Mucosa of descending colon (tissue), 3 donors: ENCODE results near the gene AP5S1. TPM values are rescaled to one million over a fixed set of nuclear protein-coding genes. Genes with fewer than 3 reads are reported as not detected.
A peak's percentile ranks its signal among the peaks of the same experiment; 100 is the strongest.
"Not testable (repeated sequence)": the region's sequence is repeated elsewhere in the genome, so short reads cannot be mapped to it uniquely, and the experiment has no call there.

Experiments
- ATAC-seq: fragments of 200-7000 bp; cut with Tn5 transposase; one replicate; pipeline ENCODE4 v1.9.1; 2020; ENCODE audit warnings: mild to moderate bottlenecking, moderate library complexity
- DNase-seq, 3 donors: peaks; one replicate each; pipeline ENCODE4 v3.0.0-alpha.2; 2020
- H3K36me3 ChIP-seq: fragments of 200-600 bp; one replicate; pipeline ENCODE4 v1.8.0; 2021; ENCODE audit warnings: low read depth, mild to moderate bottlenecking
- H3K4me1 ChIP-seq: fragments of 200-600 bp; one replicate; pipeline ENCODE4 v1.8.0; 2021; ENCODE audit warnings: low read depth, mild to moderate bottlenecking
- H3K4me3 ChIP-seq: fragments of 200-600 bp; one replicate; pipeline ENCODE4 v1.8.0; 2021; ENCODE audit warnings: mild to moderate bottlenecking
- H3K9me3 ChIP-seq: fragments of 200-600 bp; one replicate; pipeline ENCODE4 v1.8.0; 2021; ENCODE audit warnings: mild to moderate bottlenecking
- intact Hi-C, 2 donors: fragments of 100-400 bp; cut with DNase I in 1 of 2; cut with micrococcal nuclease in 1 of 2; formaldehyde crosslinking; loops; one replicate each; pipeline versions ENCODE4 v1.11.0 to v1.11.1; 2022; cut with DNase I, micrococcal nuclease
- total RNA-seq, 3 donors: library from RNA; stranded (reverse); fragmentation: NEBNext Ultra II Directional in 2 of 3; extraction: Animal tissue kit (Norgen Biotek cat#: 25700) in 2 of 3; gene quantifications; one replicate each; pipeline versions ENCODE4 v1.2.1 to v1.2.4, GENCODE V29; 2021 to 2023
- TF ChIP-seq, protein P1 (sequence below): fragments of 200-600 bp; IDR thresholded peaks from one replicate; pipeline ENCODE4 v1.8.0; 2022; ENCODE audit warnings: antibody characterized with exemption, mild to moderate bottlenecking
- donor health status: DM: no; HTN: no; CAD: no; lungs with moderate emphysema.
- donor health status: DM: no; HTN: no; CAD: no.
- donor health status: DM: no; HTN: yes; CAD: no.

The AP5S1 gene
- total RNA-seq, 3 donors from 2014 or later = 13.0 to 18.6 (median 13.9) TPM

DNA sequence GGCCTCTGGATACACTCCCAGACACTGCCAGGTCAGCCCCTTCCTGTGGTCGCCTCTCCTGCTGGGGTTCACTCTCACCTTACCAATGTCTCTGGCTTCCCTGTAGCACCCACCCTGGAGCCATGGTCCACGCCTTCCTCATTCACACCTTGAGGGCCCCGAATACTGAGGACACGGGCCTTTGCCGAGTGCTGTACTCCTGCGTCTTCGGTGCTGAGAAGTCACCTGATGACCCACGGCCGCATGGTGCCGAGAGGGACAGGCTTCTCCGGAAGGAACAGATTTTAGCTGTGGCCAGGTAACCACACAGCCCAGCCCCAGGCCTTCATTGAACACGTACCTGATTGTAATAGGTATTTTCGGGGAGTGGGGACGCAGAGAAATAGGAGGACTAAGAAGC, 1.6 kb downstream of the AP5S1 start:
- H3K4me1 ChIP-seq = peaks cover 8% of the 10 kb centered on the region
- DNase-seq (peak in 1 of 3 donors; percentile 10), ATAC-seq (no peak)
- H3K9me3 ChIP-seq = no peaks in the 10 kb centered on the region
- no peaks in the 10 kb centered on the region for H3K36me3 ChIP-seq
- intact Hi-C loops = no loop called here
- TF ChIP-seq, protein P1, sequence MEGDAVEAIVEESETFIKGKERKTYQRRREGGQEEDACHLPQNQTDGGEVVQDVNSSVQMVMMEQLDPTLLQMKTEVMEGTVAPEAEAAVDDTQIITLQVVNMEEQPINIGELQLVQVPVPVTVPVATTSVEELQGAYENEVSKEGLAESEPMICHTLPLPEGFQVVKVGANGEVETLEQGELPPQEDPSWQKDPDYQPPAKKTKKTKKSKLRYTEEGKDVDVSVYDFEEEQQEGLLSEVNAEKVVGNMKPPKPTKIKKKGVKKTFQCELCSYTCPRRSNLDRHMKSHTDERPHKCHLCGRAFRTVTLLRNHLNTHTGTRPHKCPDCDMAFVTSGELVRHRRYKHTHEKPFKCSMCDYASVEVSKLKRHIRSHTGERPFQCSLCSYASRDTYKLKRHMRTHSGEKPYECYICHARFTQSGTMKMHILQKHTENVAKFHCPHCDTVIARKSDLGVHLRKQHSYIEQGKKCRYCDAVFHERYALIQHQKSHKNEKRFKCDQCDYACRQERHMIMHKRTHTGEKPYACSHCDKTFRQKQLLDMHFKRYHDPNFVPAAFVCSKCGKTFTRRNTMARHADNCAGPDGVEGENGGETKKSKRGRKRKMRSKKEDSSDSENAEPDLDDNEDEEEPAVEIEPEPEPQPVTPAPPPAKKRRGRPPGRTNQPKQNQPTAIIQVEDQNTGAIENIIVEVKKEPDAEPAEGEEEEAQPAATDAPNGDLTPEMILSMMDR = no peak
- no peak overlapping the region for H3K4me3 ChIP-seq

DNA sequence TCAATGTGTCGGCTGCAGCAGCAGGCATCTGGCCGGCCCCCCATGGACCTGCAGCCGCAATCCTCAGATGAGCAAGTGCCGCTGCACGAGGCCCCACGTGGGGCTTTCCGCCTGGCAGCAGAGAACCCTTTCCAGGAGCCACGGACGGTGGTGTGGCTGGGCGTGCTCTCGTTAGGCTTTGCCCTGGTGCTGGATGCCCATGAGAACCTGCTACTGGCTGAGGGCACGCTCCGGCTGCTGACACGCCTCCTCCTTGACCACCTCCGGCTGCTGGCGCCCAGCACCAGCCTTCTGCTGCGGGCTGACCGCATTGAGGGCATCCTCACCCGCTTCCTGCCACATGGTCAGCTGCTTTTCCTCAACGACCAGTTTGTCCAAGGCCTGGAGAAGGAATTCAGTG, 3.5 kb downstream of the AP5S1 start:
- DNase-seq (no peak), ATAC-seq (no peak)
- intact Hi-C loops = no loop called here
- Histone ChIP-seq H3K9me3 (no peaks in the 10 kb centered on the region), H3K4me3 (no peak overlapping the region), H3K36me3 (no peaks in the 10 kb centered on the region), H3K4me1 (no peaks in the 10 kb centered on the region)
- TF ChIP-seq, protein P1 = no peak

DNA sequence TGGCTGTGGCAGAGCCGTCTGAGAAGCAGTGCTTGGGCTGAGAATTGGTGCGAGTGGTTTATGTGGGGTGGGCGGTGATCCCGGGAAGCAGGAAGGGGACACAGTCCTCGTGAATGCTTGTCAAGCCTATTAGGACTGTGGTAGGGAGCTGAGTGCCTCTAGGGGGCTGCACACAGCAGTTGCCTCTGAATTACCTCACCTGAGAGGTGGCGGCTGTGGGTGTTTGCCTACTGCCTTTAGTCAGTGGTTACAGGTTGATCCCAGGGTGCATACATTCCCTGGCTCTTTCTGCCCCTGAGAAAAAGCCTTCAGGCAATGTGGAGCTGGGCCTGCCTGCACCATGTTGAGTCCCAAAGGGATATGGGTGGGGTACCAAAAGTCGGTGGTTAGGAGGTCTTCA, 5.2 kb downstream of the AP5S1 start:
- H3K9me3 ChIP-seq = no peaks in the 10 kb centered on the region
- DNase-seq = peak in 1 of 3 donors; percentile 16
- TF ChIP-seq, protein P1 = no peak

DNA sequence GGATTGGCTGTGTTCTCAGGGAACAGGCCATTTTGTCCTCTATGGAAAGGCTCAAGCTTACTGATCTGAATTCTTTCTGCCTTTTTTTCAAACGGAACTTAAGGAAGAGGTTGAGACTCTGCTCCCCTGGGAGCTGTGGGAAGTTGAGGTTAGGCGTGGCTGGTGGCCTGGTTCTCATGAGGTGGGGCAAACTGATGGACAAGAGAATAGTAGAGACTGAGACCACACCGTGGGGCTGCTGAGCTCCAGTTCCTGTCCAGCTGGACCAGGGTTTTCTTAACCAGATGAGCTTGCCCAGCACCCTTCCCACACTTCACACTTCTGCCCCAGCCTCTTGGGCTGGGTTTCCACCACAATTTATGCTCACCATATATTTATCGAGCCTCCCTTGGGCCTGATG, 6.1 kb downstream of the AP5S1 start:
- Histone ChIP-seq H3K36me3 (no peaks in the 10 kb centered on the region), H3K4me1 (no peaks in the 10 kb centered on the region), H3K9me3 (no peaks in the 10 kb centered on the region), H3K4me3 (no peak overlapping the region)
- ATAC-seq (no peak), DNase-seq (peak in 1 of 3 donors; percentile 12)
- intact Hi-C loops = no loop called here
- TF ChIP-seq, protein P1 = no peak

More for the DNA sequence above, 5.2 kb downstream of the AP5S1 start:
- intact Hi-C loops = no loop called here
- ATAC-seq = no peak
- Histone ChIP-seq H3K36me3 (no peaks in the 10 kb centered on the region), H3K4me1 (no peaks in the 10 kb centered on the region), H3K4me3 (no peak overlapping the region)

DNA sequence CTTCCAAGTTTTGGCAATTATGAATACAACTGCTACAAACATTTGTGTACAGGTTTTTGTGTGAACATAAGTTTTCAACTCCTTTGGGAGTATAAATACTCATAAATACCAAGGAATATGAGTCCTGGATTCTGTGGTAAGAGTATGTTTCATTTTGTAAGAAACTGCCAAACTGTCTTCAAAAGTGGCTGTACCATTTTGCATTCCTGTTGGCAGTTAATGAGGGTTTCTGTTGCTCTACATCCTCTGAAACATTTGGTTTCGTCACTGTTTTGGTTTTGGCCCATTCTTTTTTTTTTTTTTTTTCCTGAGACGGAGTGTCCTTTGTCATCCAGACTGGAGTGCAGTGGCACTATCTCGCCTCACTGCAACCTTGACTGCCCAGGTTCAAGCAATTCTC, 8.5 kb downstream of the AP5S1 start:
- TF ChIP-seq, protein P1 = no peak
- DNase-seq = no peak
- ATAC-seq = no peak
- no peaks in the 10 kb centered on the region for H3K4me1 ChIP-seq
- intact Hi-C loops = no loop called here
- H3K4me3 ChIP-seq = no peak overlapping the region
- no peaks in the 10 kb centered on the region for H3K9me3 ChIP-seq
- no peaks in the 10 kb centered on the region for H3K36me3 ChIP-seq

DNA sequence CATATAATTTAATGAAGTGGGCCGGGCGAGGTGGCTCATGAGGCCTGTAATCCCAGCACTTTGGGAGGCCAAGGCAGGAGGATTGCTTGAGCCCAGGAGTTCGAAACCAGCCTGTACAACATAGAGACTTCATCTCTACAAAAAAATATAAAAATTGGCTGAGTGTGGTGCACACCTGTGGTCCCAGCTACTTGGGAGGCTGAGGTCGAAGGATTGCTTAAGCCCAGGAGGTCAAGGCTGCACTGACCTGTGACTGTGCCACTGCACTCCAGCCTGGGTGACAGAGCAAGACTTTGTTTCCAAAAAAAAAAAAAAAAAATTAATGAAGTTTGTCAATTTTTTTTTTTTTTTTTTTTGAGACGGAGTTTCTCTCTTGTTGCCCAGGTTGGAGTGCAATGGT, 9.5 kb downstream of the AP5S1 start:
- H3K9me3 ChIP-seq, ATAC-seq, H3K4me3 ChIP-seq, H3K4me1 ChIP-seq, H3K36me3 ChIP-seq, intact Hi-C loops: not testable (repeated sequence)
- peak in 1 of 3 donors; percentile 2 for DNase-seq
